TTC549 (cell line): ENCODE data around the gene RCOR1.
"Not testable (repeated sequence)": the region's sequence is repeated elsewhere in the genome, so short reads cannot be mapped to it uniquely, and the experiment has no call there.

Source experiments
- FAIRE-seq: peaks from 2 replicates; lab custom pipeline; 2012; peaks lifted over from hg19 to GRCh38; lab: Jason Lieb, UNC

RCOR1 gene

GRCh38 chr14:102751088-102751487 lies 158.6 kb downstream of the RCOR1 start:
- FAIRE-seq: no peak

GRCh38 chr14:102752239-102752847 lies 159.9 kb downstream of the RCOR1 start:
- no peak for FAIRE-seq

GRCh38 chr14:102754370-102755262 lies 162.2 kb downstream of the RCOR1 start:
- no peak for FAIRE-seq

- FAIRE-seq: no peak
These were observed 165.2 kb downstream of the RCOR1 start for GRCh38 chr14:102757646-102758045.

GRCh38 chr14:102758087-102758486 lies 165.6 kb downstream of the RCOR1 start:
- FAIRE-seq: no peak

- FAIRE-seq: no peak
These were observed 167.2 kb downstream of the RCOR1 start for GRCh38 chr14:102759456-102760187.

GRCh38 chr14:102760496-102761193 lies 168.2 kb downstream of the RCOR1 start:
- FAIRE-seq: no peak

- no peak for FAIRE-seq
These were observed 168.8 kb downstream of the RCOR1 start for GRCh38 chr14:102761206-102761605.

GRCh38 chr14:102764220-102764671 lies 171.8 kb downstream of the RCOR1 start:
- FAIRE-seq: no peak

GRCh38 chr14:102765770-102766169 lies 173.3 kb downstream of the RCOR1 start:
- FAIRE-seq: not testable (repeated sequence)

GRCh38 chr14:102768223-102769048 lies 176.0 kb downstream of the RCOR1 start:
- no peak for FAIRE-seq

GRCh38 chr14:102769049-102769327 lies 176.5 kb downstream of the RCOR1 start:
- FAIRE-seq: no peak

GRCh38 chr14:102770147-102771123 lies 178.0 kb downstream of the RCOR1 start:
- FAIRE-seq: no peak

GRCh38 chr14:102771144-102771543 lies 178.7 kb downstream of the RCOR1 start:
- FAIRE-seq: no peak

GRCh38 chr14:102772781-102773570 lies 180.5 kb downstream of the RCOR1 start:
- FAIRE-seq: no peak

GRCh38 chr14:102774391-102775153 lies 182.1 kb downstream of the RCOR1 start:
- peak; percentile 72 for FAIRE-seq

- no peak for FAIRE-seq
These were observed 183.7 kb downstream of the RCOR1 start for GRCh38 chr14:102775855-102776760.
